Fibroblast of lung (primary cell): ENCODE results near the gene STPG2. TPM values are rescaled to one million over a fixed set of nuclear protein-coding genes. Genes with fewer than 3 reads are reported as not detected.

Experiments
- DNase-seq, 2 donors: peaks; one replicate each; pipeline versions ENCODE4 v3.0.0 to v3.0.0-alpha.2; 2010; ENCODE audit warnings: low read depth in 2 of 2
- H2AFZ ChIP-seq: 2 replicates; pipeline ENCODE4 v1.5.1; 2012; ENCODE audit warnings: low read length, control low read depth, inconsistent platforms
- H3K27ac ChIP-seq: 2 replicates; pipeline ENCODE4 v1.5.1; 2011; ENCODE audit warnings: low read length, control low read depth; ENCODE audit not compliant: insufficient read depth
- H3K27me3 ChIP-seq: 2 replicates; pipeline ENCODE4 v1.5.1; 2011; ENCODE audit warnings: mild to moderate bottlenecking, low read length; ENCODE audit not compliant: control insufficient read depth, insufficient read depth
- H3K36me3 ChIP-seq: 2 replicates; pipeline ENCODE4 v1.5.1; 2011; ENCODE audit warnings: low read length; ENCODE audit not compliant: control insufficient read depth, insufficient read depth
- H3K4me1 ChIP-seq: 2 replicates; pipeline ENCODE4 v1.5.1; 2011; ENCODE audit warnings: low read length; ENCODE audit not compliant: control insufficient read depth, insufficient read depth; ENCODE audit errors: extremely low read depth
- H3K4me2 ChIP-seq: 2 replicates; pipeline ENCODE4 v1.5.1; 2011; ENCODE audit warnings: low read length, control low read depth; ENCODE audit not compliant: insufficient read depth; ENCODE audit errors: extremely low read depth
- H3K4me3 ChIP-seq, 4 experiments: fragments of 200-600 bp in 1 of 4; sonication (generic) in 1 of 4; replicated peaks in 1 of 4; 2 replicates each; pipeline ENCODE4 v1.5.1; 2011 to 2016; ENCODE audit warnings: low read length in 4 of 4, low read depth in 3 of 4, mild to moderate bottlenecking in 3 of 4, control low read depth in 2 of 4, inconsistent platforms in 1 of 4, mixed read lengths in 1 of 4; ENCODE audit not compliant: insufficient read depth in 1 of 4; ENCODE audit errors: control extremely low read depth in 1 of 4
- H3K79me2 ChIP-seq: 2 replicates; pipeline ENCODE4 v1.5.1; 2012; ENCODE audit warnings: mild to moderate bottlenecking, low read length, inconsistent platforms; ENCODE audit not compliant: control insufficient read depth, insufficient read depth
- H3K9ac ChIP-seq: 2 replicates; pipeline ENCODE4 v1.5.1; 2011; ENCODE audit warnings: mild to moderate bottlenecking, low read length, control low read depth; ENCODE audit not compliant: insufficient read depth
- H3K9me3 ChIP-seq: 2 replicates; pipeline ENCODE4 v1.5.1; 2012; ENCODE audit warnings: low read depth, low read length; ENCODE audit not compliant: control insufficient read depth, insufficient read depth
- H4K20me1 ChIP-seq: 2 replicates; pipeline ENCODE4 v1.5.1; 2011; ENCODE audit warnings: low read length; ENCODE audit not compliant: control insufficient read depth, insufficient read depth; ENCODE audit errors: extremely low read depth
- CTCF ChIP-seq, 2 donors: IDR thresholded peaks in 1 of 2; conservative IDR thresholded peaks in 1 of 2; 1 replicate in 1 of 2; 2 replicates in 1 of 2; pipeline ENCODE4 v1.5.1; 2011 to 2012; ENCODE audit warnings: low read length in 2 of 2, control low read depth in 1 of 2, inconsistent platforms in 1 of 2, low read depth in 1 of 2, mild to moderate bottlenecking in 1 of 2
- EZH2 ChIP-seq: IDR thresholded peaks from 2 replicates; pipeline ENCODE4 v1.5.1; 2012; ENCODE audit warnings: low read length, control low read depth, mild to moderate bottlenecking; ENCODE audit errors: missing control alignments
- polyA plus RNA-seq, 2 donors: library from polyadenylated mRNA; depleted of rRNA in 1 of 2; stranded (reverse) in 1 of 2; unstranded in 1 of 2; fragments of >200 nt; gene quantifications; 2 replicates each; pipeline ENCODE4 v1.2.1, GENCODE V29; 2011 to 2012; ENCODE audit warnings: missing spikeins in 1 of 2
- total RNA-seq: library from RNA; depleted of rRNA; stranded (reverse); fragments of >200 nt; gene quantifications from 2 replicates; pipeline ENCODE4 v1.2.1, GENCODE V29; 2014

Gene STPG2
- total and polyA plus RNA-seq, 2 donors (not counting 1 experiment from before 2014, with no cell fraction given): 0.17 TPM; not detected in 1

GRCh38 chr4:98094118-98094517, 49.2 kb downstream of the STPG2 start:
- Histone ChIP-seq H3K27ac (no peak overlapping the region), H3K9me3 (no peaks in the 10 kb centered on the region), H3K36me3 (no peaks in the 10 kb centered on the region), H2AFZ (no peak overlapping the region), H3K4me3 (no peak overlapping the region), H3K27me3 (no peaks in the 10 kb centered on the region), H3K4me1 (no peaks in the 10 kb centered on the region), H3K79me2 (no peaks in the 10 kb centered on the region), H3K4me2 (no peak overlapping the region), H4K20me1 (no peaks in the 10 kb centered on the region), H3K9ac (no peak overlapping the region)
- TF ChIP-seq EZH2: no peak
- TF ChIP-seq CTCF (conservative IDR thresholded peaks at IDR 0.05 in 1 of 2, IDR thresholded peaks at IDR 0.05 in 1 of 2; ENCODE audit: low read depth in 1 of 2, low read length in 2 of 2): no peak
- DNase-seq: no peak

- Histone ChIP-seq H3K27me3 (no peaks in the 10 kb centered on the region), H3K4me1 (no peaks in the 10 kb centered on the region), H3K79me2 (no peaks in the 10 kb centered on the region), H3K36me3 (no peaks in the 10 kb centered on the region), H3K4me3 (no peak overlapping the region), H3K9ac (no peak overlapping the region), H2AFZ (no peak overlapping the region), H3K27ac (no peak overlapping the region), H3K4me2 (no peak overlapping the region), H4K20me1 (no peaks in the 10 kb centered on the region), H3K9me3 (no peaks in the 10 kb centered on the region)
- TF ChIP-seq CTCF (conservative IDR thresholded peaks at IDR 0.05 in 1 of 2, IDR thresholded peaks at IDR 0.05 in 1 of 2; ENCODE audit: low read depth in 1 of 2, low read length in 2 of 2): no peak
- DNase-seq: no peak
These were observed 49.6 kb downstream of the STPG2 start for GRCh38 chr4:98093662-98094061.

- Histone ChIP-seq H3K4me1 (no peaks in the 10 kb centered on the region), H3K27me3 (no peaks in the 10 kb centered on the region), H3K4me2 (no peak overlapping the region), H3K9ac (no peak overlapping the region), H4K20me1 (no peaks in the 10 kb centered on the region), H3K36me3 (no peaks in the 10 kb centered on the region), H3K79me2 (no peaks in the 10 kb centered on the region), H3K27ac (no peak overlapping the region), H3K9me3 (no peaks in the 10 kb centered on the region), H2AFZ (no peak overlapping the region), H3K4me3 (no peak overlapping the region)
- peak; percentile 8 to 33 for DNase-seq
- TF ChIP-seq CTCF (conservative IDR thresholded peaks at IDR 0.05 in 1 of 2, IDR thresholded peaks at IDR 0.05 in 1 of 2; ENCODE audit: low read depth in 1 of 2, low read length in 2 of 2) (peak; percentile 20 to 59), EZH2 (no peak)
These were observed 50.3 kb downstream of the STPG2 start for GRCh38 chr4:98092833-98093439.
